Measurements from ENCODE around the gene SRGAP1.
"Not testable (repeated sequence)": the region's sequence is repeated elsewhere in the genome, so short reads cannot be mapped to it uniquely, and the experiment has no call there.

The SRGAP1 gene

GRCh38 chr12:64139021-64139420 is 294.5 kb downstream of the SRGAP1 start:
- no peak for DNase-seq

- DNase-seq: no peak
Measured at GRCh38 chr12:64142382-64142781, 297.9 kb downstream of the SRGAP1 start.

GRCh38 chr12:64142784-64143183 is 298.3 kb downstream of the SRGAP1 start:
- no peak for DNase-seq

- no peak for DNase-seq
Measured at GRCh38 chr12:64145226-64145625, 300.7 kb downstream of the SRGAP1 start.

GRCh38 chr12:64147011-64147631 is 302.6 kb downstream of the SRGAP1 start:
- no peak for DNase-seq

- no peak for DNase-seq
Measured at GRCh38 chr12:64147875-64148274, 303.4 kb downstream of the SRGAP1 start.

GRCh38 chr12:64154677-64155076 is 310.2 kb downstream of the SRGAP1 start:
- no peak for DNase-seq

GRCh38 chr12:64157110-64157509 is 312.6 kb downstream of the SRGAP1 start:
- DNase-seq: no peak

- DNase-seq: no peak
Measured at GRCh38 chr12:64160021-64160710, 315.7 kb downstream of the SRGAP1 start.

- DNase-seq: no peak
Measured at GRCh38 chr12:64160711-64161060, 316.2 kb downstream of the SRGAP1 start.

GRCh38 chr12:64166606-64167005 is 322.1 kb downstream of the SRGAP1 start:
- DNase-seq: not testable (repeated sequence)

GRCh38 chr12:64167041-64167440 is 322.5 kb downstream of the SRGAP1 start:
- not testable (repeated sequence) for DNase-seq

GRCh38 chr12:64170024-64170423 is 325.5 kb downstream of the SRGAP1 start:
- no peak for DNase-seq

GRCh38 chr12:64170730-64171129 is 326.2 kb downstream of the SRGAP1 start:
- no peak for DNase-seq

- DNase-seq: no peak
Measured at GRCh38 chr12:64171715-64172114, 327.2 kb downstream of the SRGAP1 start.

- DNase-seq: no peak
Measured at GRCh38 chr12:64172143-64172970, 327.9 kb downstream of the SRGAP1 start.

GRCh38 chr12:64173456-64173855 is 329.0 kb downstream of the SRGAP1 start:
- no peak for DNase-seq

- no peak for DNase-seq
Measured at GRCh38 chr12:64175254-64175945, 330.9 kb downstream of the SRGAP1 start.

- no peak for DNase-seq
Measured at GRCh38 chr12:64177001-64177400, 332.5 kb downstream of the SRGAP1 start.

- no peak for DNase-seq
Measured at GRCh38 chr12:64178122-64178521, 333.6 kb downstream of the SRGAP1 start.

GRCh38 chr12:64180951-64181350 is 336.5 kb downstream of the SRGAP1 start:
- DNase-seq: no peak

- peak; percentile 9 for DNase-seq
Measured at GRCh38 chr12:64181430-64182291, 337.2 kb downstream of the SRGAP1 start.

All from NCI-H1694 (cell line).